ENCODE data around the gene MTCL3.
A peak's percentile ranks its signal among the peaks of the same experiment; 100 is the strongest.

Gene MTCL3

DNA sequence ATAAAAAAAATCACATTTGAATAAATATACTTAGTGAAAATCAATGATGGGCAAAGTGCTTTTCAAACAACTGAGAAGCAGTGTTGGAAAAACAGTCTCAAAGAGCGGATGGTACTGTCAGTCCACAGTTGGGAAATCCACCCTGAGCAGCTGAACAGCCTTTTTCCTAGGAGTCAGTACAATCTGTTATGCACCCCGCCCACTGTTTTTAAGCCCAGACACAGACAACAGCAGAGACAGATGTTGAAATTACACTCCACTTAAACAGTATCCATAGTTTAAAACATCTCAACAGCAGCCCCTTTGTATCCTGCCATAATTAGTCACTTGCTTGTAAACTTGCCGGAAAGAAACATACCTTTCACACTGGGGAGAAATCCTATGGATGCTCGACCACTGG, 60.3 kb downstream of the MTCL3 start:
- peak in 1 of 2 donors; percentile 78 for DNase-seq (ENCODE audit: low spot score in 2 of 2)
- H3K4me3 ChIP-seq (ENCODE audit: low read depth, poor library complexity, severe bottlenecking) = no peak overlapping the region
- no peak for TF ChIP-seq CTCF (IDR thresholded peaks at IDR 0.05)
- TF ChIP-seq POLR2A (IDR thresholded peaks at IDR 0.05) = no peak
- WGBS, 2 donors = 39 to 59% methylated on average over 4 of the region's 4 CpGs
- intact Hi-C loops (cut with DNase I; ENCODE audit: low total_unique reads) = no loop called here

DNA sequence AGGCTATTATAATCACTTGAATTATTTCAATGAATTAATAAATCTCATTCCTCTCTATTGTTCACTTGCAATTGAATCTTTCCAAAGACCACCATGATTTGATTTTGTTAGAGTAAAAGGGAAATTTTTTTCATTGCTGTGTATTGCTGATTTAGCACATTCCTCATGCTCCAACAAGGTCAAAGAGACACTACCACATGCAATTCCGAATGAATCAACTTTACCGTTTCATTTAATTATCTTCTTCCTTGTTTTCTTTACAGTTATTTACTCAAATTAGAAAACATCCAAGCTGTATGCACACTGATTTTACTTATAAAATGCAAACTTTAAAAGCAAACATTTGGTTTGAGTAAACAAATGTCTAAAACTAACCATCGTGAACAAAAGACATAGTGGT, 60.9 kb downstream of the MTCL3 start:
- no peak overlapping the region for H3K4me3 ChIP-seq (ENCODE audit: low read depth, poor library complexity, severe bottlenecking)
- WGBS, 2 donors = 53 to 55% methylated on average over 3 of the region's 3 CpGs
- intact Hi-C loops (cut with DNase I; ENCODE audit: low total_unique reads) = no loop called here
- TF ChIP-seq POLR2A (IDR thresholded peaks at IDR 0.05) (no peak), CTCF (IDR thresholded peaks at IDR 0.05) (no peak)
- no peak for DNase-seq (ENCODE audit: low spot score in 2 of 2)

- WGBS, 2 donors = 36 to 40% methylated on average over 3 of the region's 3 CpGs
- DNase-seq (ENCODE audit: low spot score in 2 of 2) = peak in 1 of 2 donors; percentile 23
- H3K4me3 ChIP-seq (ENCODE audit: low read depth, poor library complexity, severe bottlenecking) = no peak overlapping the region
- intact Hi-C loops (cut with DNase I; ENCODE audit: low total_unique reads) = no loop called here
- TF ChIP-seq POLR2A (IDR thresholded peaks at IDR 0.05) (no peak), CTCF (IDR thresholded peaks at IDR 0.05) (no peak)
Measured at GRCh38 chr6:127457456-127458064, 61.6 kb downstream of the MTCL3 start.

GRCh38 chr6:127456465-127456864, 62.7 kb downstream of the MTCL3 start:
- TF ChIP-seq CTCF (IDR thresholded peaks at IDR 0.05) (no peak), POLR2A (IDR thresholded peaks at IDR 0.05) (no peak)
- DNase-seq (ENCODE audit: low spot score in 2 of 2) = no peak
- H3K4me3 ChIP-seq (ENCODE audit: low read depth, poor library complexity, severe bottlenecking) = no peak overlapping the region
- 47 to 60% methylated on average over 3 of the region's 3 CpGs for WGBS, 2 donors
- intact Hi-C loops (cut with DNase I; ENCODE audit: low total_unique reads) = no loop called here

- 86 to 87% methylated on average over 2 of the region's 2 CpGs for WGBS, 2 donors
- TF ChIP-seq CTCF (IDR thresholded peaks at IDR 0.05) (no peak), POLR2A (IDR thresholded peaks at IDR 0.05) (no peak)
- DNase-seq (ENCODE audit: low spot score in 2 of 2) = no peak
- H3K4me3 ChIP-seq (ENCODE audit: low read depth, poor library complexity, severe bottlenecking) = no peak overlapping the region
- intact Hi-C loops (cut with DNase I; ENCODE audit: low total_unique reads) = no loop called here
Measured at GRCh38 chr6:127453845-127454619, 65.1 kb downstream of the MTCL3 start.

All from lower leg skin (tissue), 4 donors.